Endothelial cell of umbilical vein (primary cell): ENCODE data around the gene ICAM1. TPM values are rescaled to one million over a fixed set of nuclear protein-coding genes. Genes with fewer than 3 reads are reported as not detected.

Source experiments
- BruUV-seq: library from RNA; stranded (reverse); fragments of 400-500 nt; replicated peaks from 2 replicates; lab custom pipeline; 2021; lab: Mats Ljungman, UMichigan
- CTCF ChIA-PET: fragments of 300-600, 350-600 bp; sonication (Branson Sonifier 250); formaldehyde crosslinking; loops from one replicate; lab custom pipeline; 2021; ENCODE audit warnings: antibody characterized with exemption, inconsistent platforms; lab: Charles Lee
- POLR2A ChIA-PET: fragments of 300-600, 350-600 bp; sonication (Branson Sonifier 250); formaldehyde crosslinking; loops from one replicate; lab custom pipeline; 2021; ENCODE audit warnings: antibody characterized with exemption, inconsistent platforms; lab: Charles Lee
- DNase-seq: peaks from one replicate; pipeline ENCODE4 v3.0.0-alpha.2; 2011; ENCODE audit warnings: low read depth, low spot score
- FAIRE-seq: peaks from 2 replicates; lab custom pipeline; 2011; peaks lifted over from hg19 to GRCh38; lab: Jason Lieb, UNC
- H2AFZ ChIP-seq: 2 replicates; pipeline ENCODE4 v1.6.0; 2012; ENCODE audit warnings: low read depth, low read length, control low read depth, inconsistent platforms
- H3K27ac ChIP-seq: 2 replicates; pipeline ENCODE4 v1.5.1; 2011; ENCODE audit warnings: low read depth, mild to moderate bottlenecking, control low read depth, low read length, moderate library complexity; ENCODE audit not compliant: insufficient read depth
- H3K27me3 ChIP-seq, 2 experiments: 2 replicates each; pipeline versions ENCODE4 v1.6.0 to v1.6.1; 2011; ENCODE audit warnings: low read length in 2 of 2, mixed read lengths in 1 of 2; ENCODE audit not compliant: control insufficient read depth in 2 of 2, insufficient read depth in 2 of 2
- H3K36me3 ChIP-seq, 2 experiments: 2 replicates in 1 of 2; 3 replicates in 1 of 2; pipeline ENCODE4 v1.5.1; 2011; ENCODE audit warnings: low read length in 2 of 2, mild to moderate bottlenecking in 1 of 2, moderate library complexity in 1 of 2; ENCODE audit not compliant: control insufficient read depth in 2 of 2, insufficient read depth in 2 of 2; ENCODE audit errors: extremely low read depth in 1 of 2
- H3K4me1 ChIP-seq: 3 replicates; pipeline ENCODE4 v1.5.1; 2011; ENCODE audit warnings: mild to moderate bottlenecking, low read length; ENCODE audit not compliant: control insufficient read depth, insufficient read depth; ENCODE audit errors: extremely low read depth
- H3K4me2 ChIP-seq: 2 replicates; pipeline ENCODE4 v1.6.1; 2011; ENCODE audit warnings: low read length, control low read depth, mixed read lengths; ENCODE audit not compliant: insufficient read depth
- H3K4me3 ChIP-seq, 3 experiments: fragments of 200-600 bp in 1 of 3; sonication (generic), shearing (Covaris generic) in 1 of 3; replicated peaks in 1 of 3; 2 replicates each; pipeline ENCODE4 v1.5.1; 2011 to 2016; ENCODE audit warnings: control low read depth in 3 of 3, low read length in 3 of 3, mild to moderate bottlenecking in 2 of 3, inconsistent platforms in 1 of 3, low read depth in 1 of 3, moderate library complexity in 1 of 3; ENCODE audit not compliant: insufficient read depth in 1 of 3
- H3K79me2 ChIP-seq: 2 replicates; pipeline ENCODE4 v1.6.0; 2012; ENCODE audit warnings: low read length, inconsistent platforms; ENCODE audit not compliant: control insufficient read depth, insufficient read depth
- H3K9ac ChIP-seq: replicated peaks from 2 replicates; pipeline ENCODE3; 2011; ENCODE audit warnings: low read length, control low read depth; ENCODE audit not compliant: insufficient read depth; ENCODE audit errors: extremely low read depth
- H3K9me1 ChIP-seq: replicated peaks from 3 replicates; pipeline ENCODE4 v1.6.0; 2011; ENCODE audit warnings: mild to moderate bottlenecking, low read length; ENCODE audit not compliant: control insufficient read depth, insufficient read depth; ENCODE audit errors: extremely low read depth
- H3K9me3 ChIP-seq: replicated peaks from 2 replicates; pipeline ENCODE4 v1.5.1; 2012; ENCODE audit warnings: low read length, inconsistent platforms; ENCODE audit not compliant: control insufficient read depth, insufficient read depth
- H4K20me1 ChIP-seq: replicated peaks from 2 replicates; pipeline ENCODE3; 2011; ENCODE audit warnings: mild to moderate bottlenecking, low read length; ENCODE audit not compliant: control insufficient read depth, insufficient read depth; ENCODE audit errors: extremely low read depth
- EZH2 ChIP-seq: IDR thresholded peaks from 2 replicates; pipeline ENCODE4 v1.6.1; 2012; ENCODE audit warnings: borderline replicate concordance, low read depth, mild to moderate bottlenecking, moderate library complexity, low read length, inconsistent platforms; ENCODE audit not compliant: severe bottlenecking
- FOS ChIP-seq: IDR thresholded peaks from 2 replicates; pipeline ENCODE4 v1.6.1; 2011; ENCODE audit warnings: mild to moderate bottlenecking, low read length, moderate library complexity, borderline replicate concordance; ENCODE audit not compliant: insufficient read depth
- GATA2 ChIP-seq: IDR thresholded peaks from 2 replicates; pipeline ENCODE4 v1.7.0; 2011; ENCODE audit warnings: low read depth, mild to moderate bottlenecking, moderate library complexity, mixed read lengths, low read length; ENCODE audit not compliant: insufficient read length, insufficient read depth
- JUN ChIP-seq: IDR thresholded peaks from 2 replicates; pipeline ENCODE4 v1.6.1; 2011; ENCODE audit warnings: borderline replicate concordance, low read depth; ENCODE audit not compliant: insufficient read length, insufficient read depth
- MYC ChIP-seq: IDR thresholded peaks from one replicate; pipeline ENCODE4 v1.6.1; 2011; ENCODE audit warnings: mild to moderate bottlenecking, low read depth, low read length
- POLR2A ChIP-seq: IDR thresholded peaks from 2 replicates; pipeline ENCODE4 v1.6.1; 2012; ENCODE audit warnings: low read depth, mild to moderate bottlenecking, control low read depth, low read length
- POLR2AphosphoS5 ChIP-seq: IDR thresholded peaks from 2 replicates; pipeline ENCODE4 v1.6.1; 2012; ENCODE audit warnings: low read depth, mild to moderate bottlenecking, control low read depth, low read length, moderate library complexity; ENCODE audit not compliant: insufficient read depth
- dilution Hi-C: fragments of 300-500 bp; cut with MboI; formaldehyde crosslinking; loops from one replicate; pipeline ENCODE4 v1.15.0; 2019; ENCODE audit warnings: low sequenced_read_pairs; ENCODE audit not compliant: extremely low pct_ligation_motif_present
- intact Hi-C: fragments of 100-400 bp; cut with micrococcal nuclease; formaldehyde crosslinking; loops from one replicate; pipeline ENCODE4 v1.10.0; 2022
- polyA plus RNA-seq, 4 experiments: library from polyadenylated mRNA; depleted of rRNA in 3 of 4; stranded (reverse) in 3 of 4; unstranded in 1 of 4; fragments of >200 nt; gene quantifications; 2 replicates each; pipeline versions ENCODE4 v1.2.1 to v1.2.3, GENCODE V29; 2011 to 2012; ENCODE audit warnings: missing spikeins in 1 of 4
- total RNA-seq: library from RNA; stranded (reverse); gene quantifications from 2 replicates; pipeline ENCODE4 v1.2.3, GENCODE V29; 2021
- TF ChIP-seq, protein P1 (sequence below), 2 donors: IDR thresholded peaks; 1 replicate in 1 of 2; 2 replicates in 1 of 2; pipeline ENCODE4 v1.5.1; 2011; ENCODE audit warnings: low read length in 2 of 2, mild to moderate bottlenecking in 2 of 2, moderate library complexity in 2 of 2, control low read depth in 1 of 2, inconsistent platforms in 1 of 2, low read depth in 1 of 2; ENCODE audit not compliant: insufficient read depth in 1 of 2; ENCODE audit errors: extremely low read depth in 1 of 2
- TF ChIP-seq, protein P2 (sequence below): IDR thresholded peaks from 2 replicates; pipeline ENCODE4 v1.6.1; 2011; ENCODE audit not compliant: insufficient read depth, insufficient read length

The ICAM1 gene
- total and polyA plus RNA-seq, 2 donors (not counting 3 experiments of a cell fraction or from before 2014, with no cell fraction given) = 20.5 to 30.4 TPM

DNA sequence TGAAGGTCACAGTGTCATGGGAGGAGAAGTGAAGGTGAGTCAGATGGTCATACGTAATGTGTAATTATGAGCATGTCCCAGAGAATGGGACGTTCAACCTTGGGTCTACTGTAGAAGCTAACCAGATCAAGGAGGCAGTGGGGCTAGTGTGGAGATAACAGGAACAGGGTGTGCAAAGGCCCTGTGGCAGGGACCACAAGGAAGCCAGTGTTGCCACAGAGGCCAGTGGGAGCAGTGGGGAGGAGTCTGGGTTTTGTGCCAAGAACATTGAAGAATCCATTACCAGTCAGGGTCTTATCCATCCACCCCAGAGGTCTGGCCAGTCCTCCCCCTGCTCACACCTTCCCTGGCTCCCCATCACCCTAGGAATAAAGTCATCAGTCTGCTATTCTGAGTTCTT, 15.6 kb upstream of the ICAM1 start:
- ChIA-PET CTCF (interaction anchor here (6.2 to 10.0 kb wide), 2 partner anchors 14 to 134 kb away, joined by 127 to 606 read pairs; partner anchors contain the start of gene ICAM1), POLR2A (no interaction called here)
- Histone ChIP-seq H3K4me1 (peaks cover 8% of the 10 kb centered on the region), H3K36me3 (peaks cover 6 to 18% of the 10 kb centered on the region in 2 experiments), H3K27ac (no peak overlapping the region), H3K27me3 (no peaks in the 10 kb centered on the region), H3K79me2 (peaks cover 19% of the 10 kb centered on the region), H3K9ac (no peak overlapping the region), H3K4me2 (no peak overlapping the region), H2AFZ (no peak overlapping the region), H3K9me1 (no peaks in the 10 kb centered on the region), H4K20me1 (no peaks in the 10 kb centered on the region), H3K4me3 (no peak overlapping the region), H3K9me3 (no peaks in the 10 kb centered on the region)
- no peak for TF ChIP-seq EZH2
- TF ChIP-seq, protein P1, sequence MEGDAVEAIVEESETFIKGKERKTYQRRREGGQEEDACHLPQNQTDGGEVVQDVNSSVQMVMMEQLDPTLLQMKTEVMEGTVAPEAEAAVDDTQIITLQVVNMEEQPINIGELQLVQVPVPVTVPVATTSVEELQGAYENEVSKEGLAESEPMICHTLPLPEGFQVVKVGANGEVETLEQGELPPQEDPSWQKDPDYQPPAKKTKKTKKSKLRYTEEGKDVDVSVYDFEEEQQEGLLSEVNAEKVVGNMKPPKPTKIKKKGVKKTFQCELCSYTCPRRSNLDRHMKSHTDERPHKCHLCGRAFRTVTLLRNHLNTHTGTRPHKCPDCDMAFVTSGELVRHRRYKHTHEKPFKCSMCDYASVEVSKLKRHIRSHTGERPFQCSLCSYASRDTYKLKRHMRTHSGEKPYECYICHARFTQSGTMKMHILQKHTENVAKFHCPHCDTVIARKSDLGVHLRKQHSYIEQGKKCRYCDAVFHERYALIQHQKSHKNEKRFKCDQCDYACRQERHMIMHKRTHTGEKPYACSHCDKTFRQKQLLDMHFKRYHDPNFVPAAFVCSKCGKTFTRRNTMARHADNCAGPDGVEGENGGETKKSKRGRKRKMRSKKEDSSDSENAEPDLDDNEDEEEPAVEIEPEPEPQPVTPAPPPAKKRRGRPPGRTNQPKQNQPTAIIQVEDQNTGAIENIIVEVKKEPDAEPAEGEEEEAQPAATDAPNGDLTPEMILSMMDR (IDR thresholded peaks at IDR 0.05; ENCODE audit: extremely low read depth in 1 of 2, insufficient read depth in 1 of 2, low read depth in 1 of 2, low read length in 2 of 2) = no peak
- TF ChIP-seq, protein P2, sequence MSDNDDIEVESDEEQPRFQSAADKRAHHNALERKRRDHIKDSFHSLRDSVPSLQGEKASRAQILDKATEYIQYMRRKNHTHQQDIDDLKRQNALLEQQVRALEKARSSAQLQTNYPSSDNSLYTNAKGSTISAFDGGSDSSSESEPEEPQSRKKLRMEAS = no peak
- TF ChIP-seq MYC = no peak
- no peak for TF ChIP-seq FOS
- no peak for TF ChIP-seq POLR2A
- no peak for TF ChIP-seq GATA2
- no peak for TF ChIP-seq POLR2AphosphoS5
- TF ChIP-seq JUN = no peak
- intact Hi-C loops (no loop called here), dilution Hi-C loops (no loop called here)
- DNase-seq (no peak), FAIRE-seq (no peak)
- no TSS peak for BruUV-seq
